Stimulated activated CD4-positive, alpha-beta T cell treated with anti-CD3 and anti-CD28 coated beads, Interleukin-4, amount 100 ng/mL, for 24 hours (primary cell): Measurements from ENCODE around the gene PABPN1L.
"Not testable (repeated sequence)": the region's sequence is repeated elsewhere in the genome, so short reads cannot be mapped to it uniquely, and the experiment has no call there.

Experiments used
- DNase-seq: peaks from one replicate; pipeline ENCODE4 v3.0.0-alpha.2; 2020

The PABPN1L gene

GRCh38 chr16:88899901-88900661, 33.6 kb upstream of the PABPN1L start:
- no peak for DNase-seq

GRCh38 chr16:88897696-88898425, 31.4 kb upstream of the PABPN1L start:
- DNase-seq: no peak

GRCh38 chr16:88896238-88897070, 30.0 kb upstream of the PABPN1L start:
- DNase-seq: no peak

GRCh38 chr16:88895335-88895734, 28.9 kb upstream of the PABPN1L start:
- no peak for DNase-seq

- DNase-seq: no peak
These were observed 28.3 kb upstream of the PABPN1L start for GRCh38 chr16:88894681-88895300.

GRCh38 chr16:88894266-88894665, 27.8 kb upstream of the PABPN1L start:
- not testable (repeated sequence) for DNase-seq

- no peak for DNase-seq
These were observed 26.9 kb upstream of the PABPN1L start for GRCh38 chr16:88893127-88893968.

GRCh38 chr16:88892065-88892464, 25.6 kb upstream of the PABPN1L start:
- no peak for DNase-seq

GRCh38 chr16:88891083-88891482, 24.6 kb upstream of the PABPN1L start:
- no peak for DNase-seq

GRCh38 chr16:88889702-88890352, 23.4 kb upstream of the PABPN1L start:
- DNase-seq: not testable (repeated sequence)

- no peak for DNase-seq
These were observed 22.3 kb upstream of the PABPN1L start for GRCh38 chr16:88888461-88889387.

GRCh38 chr16:88888057-88888456, 21.6 kb upstream of the PABPN1L start:
- no peak for DNase-seq

- no peak for DNase-seq
These were observed 20.5 kb upstream of the PABPN1L start for GRCh38 chr16:88886845-88887521.

- no peak for DNase-seq
These were observed 20.0 kb upstream of the PABPN1L start for GRCh38 chr16:88886420-88886844.

GRCh38 chr16:88885693-88886280, 19.3 kb upstream of the PABPN1L start:
- DNase-seq: no peak

GRCh38 chr16:88884569-88885271, 18.3 kb upstream of the PABPN1L start:
- DNase-seq: no peak

- no peak for DNase-seq
These were observed 17.5 kb upstream of the PABPN1L start for GRCh38 chr16:88883946-88884345.

- no peak for DNase-seq
These were observed 16.8 kb upstream of the PABPN1L start for GRCh38 chr16:88883117-88883895.
